ENCODE data around the gene TRAPPC14.
"Not testable (repeated sequence)": the region's sequence is repeated elsewhere in the genome, so short reads cannot be mapped to it uniquely, and the experiment has no call there.

Gene TRAPPC14

DNA sequence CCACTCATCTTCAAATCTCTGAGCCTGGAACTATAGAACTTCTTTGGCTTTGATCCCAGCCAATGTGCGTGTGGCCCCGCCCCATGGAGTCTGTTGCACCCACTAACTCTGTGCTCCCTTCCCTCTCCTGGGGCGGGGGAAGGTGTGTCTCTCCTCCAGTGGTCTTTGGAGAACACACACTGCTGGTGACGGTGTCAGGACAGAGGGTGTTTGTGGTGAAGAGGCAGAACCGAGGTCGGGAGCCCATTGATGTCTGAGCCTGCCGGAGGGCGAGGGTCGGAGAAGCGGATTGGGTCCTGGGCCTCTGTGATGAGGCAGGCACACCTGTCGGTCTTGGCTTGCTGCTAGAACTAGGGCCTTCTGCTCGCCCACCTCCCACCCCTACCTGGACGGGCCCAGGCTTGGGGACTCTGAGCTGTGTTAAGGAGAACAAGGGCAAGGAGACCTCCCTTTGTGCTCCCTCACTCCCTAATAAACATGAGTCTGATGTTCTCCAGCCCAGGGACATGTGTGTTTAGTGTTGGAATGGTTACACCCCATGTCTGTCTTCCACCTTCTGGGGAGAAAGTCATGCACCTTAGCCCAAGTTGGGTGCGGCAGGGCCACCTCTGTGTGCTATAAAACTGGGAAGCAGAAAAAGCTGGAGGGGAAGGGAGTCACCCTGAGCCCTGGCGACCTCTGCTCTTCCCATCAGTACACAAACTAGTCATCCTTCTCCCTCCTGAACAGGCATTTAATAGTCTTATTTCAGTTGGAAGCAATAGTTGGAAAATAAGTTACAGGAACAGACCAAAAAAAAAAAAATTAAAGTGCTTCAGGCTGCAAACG lies 4.6 kb downstream of the TRAPPC14 start:
- DNase-seq = peak; percentile 10

DNA sequence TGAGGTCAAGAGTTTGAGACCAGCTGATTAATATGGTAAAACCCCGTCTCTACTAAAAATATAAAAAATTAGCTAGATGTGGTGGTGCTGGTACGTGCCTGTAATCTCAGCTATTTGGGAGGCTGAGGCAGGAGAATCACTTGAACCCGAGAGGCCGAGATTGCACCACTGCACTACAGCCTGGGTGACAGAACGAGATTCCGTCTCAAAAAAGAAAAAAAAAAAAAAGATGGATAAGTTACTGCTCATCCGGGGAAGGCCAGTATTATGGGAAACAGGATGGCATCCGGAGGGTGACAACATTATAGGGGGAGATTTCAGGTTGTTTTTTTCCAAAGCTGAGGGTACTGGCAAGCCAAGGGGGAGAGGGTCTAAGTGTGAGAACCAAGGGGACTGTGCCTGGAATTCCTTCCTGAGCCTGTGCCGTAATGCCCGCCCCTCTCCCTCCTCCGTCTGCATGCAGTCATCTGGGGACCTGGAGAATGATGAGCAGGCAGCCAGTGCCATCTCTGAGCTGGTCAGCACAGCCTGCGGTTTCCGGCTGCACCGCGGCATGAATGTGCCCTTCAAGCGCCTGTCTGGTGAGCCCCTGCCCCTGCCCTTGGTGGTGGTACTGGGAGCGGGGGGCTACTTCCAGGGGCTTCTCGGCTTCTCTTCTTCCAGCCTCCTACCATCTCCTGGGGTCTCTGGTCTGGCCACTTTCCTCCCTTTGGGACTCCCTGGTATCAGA lies 5.4 kb downstream of the TRAPPC14 start:
- DNase-seq = no peak

DNA sequence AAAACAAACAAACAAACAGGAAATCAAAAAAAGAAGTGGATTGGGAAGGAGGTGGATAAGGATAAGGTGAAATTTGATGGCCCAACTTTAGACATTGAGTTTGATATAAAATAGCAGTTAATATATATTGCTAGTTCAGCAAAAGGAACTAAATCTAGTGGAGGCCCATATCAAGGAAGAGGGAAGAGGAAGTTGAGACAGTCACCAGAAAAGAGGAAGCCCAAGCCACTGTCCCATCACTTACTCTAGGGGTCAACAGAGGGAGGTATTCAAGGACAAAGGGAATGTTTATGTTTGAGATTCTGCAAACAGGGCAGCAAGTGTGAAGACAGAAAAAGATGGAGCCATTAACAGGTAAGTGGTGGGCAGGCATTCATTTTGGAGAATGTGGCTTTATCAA lies 6.1 kb downstream of the TRAPPC14 start:
- DNase-seq = no peak

DNA sequence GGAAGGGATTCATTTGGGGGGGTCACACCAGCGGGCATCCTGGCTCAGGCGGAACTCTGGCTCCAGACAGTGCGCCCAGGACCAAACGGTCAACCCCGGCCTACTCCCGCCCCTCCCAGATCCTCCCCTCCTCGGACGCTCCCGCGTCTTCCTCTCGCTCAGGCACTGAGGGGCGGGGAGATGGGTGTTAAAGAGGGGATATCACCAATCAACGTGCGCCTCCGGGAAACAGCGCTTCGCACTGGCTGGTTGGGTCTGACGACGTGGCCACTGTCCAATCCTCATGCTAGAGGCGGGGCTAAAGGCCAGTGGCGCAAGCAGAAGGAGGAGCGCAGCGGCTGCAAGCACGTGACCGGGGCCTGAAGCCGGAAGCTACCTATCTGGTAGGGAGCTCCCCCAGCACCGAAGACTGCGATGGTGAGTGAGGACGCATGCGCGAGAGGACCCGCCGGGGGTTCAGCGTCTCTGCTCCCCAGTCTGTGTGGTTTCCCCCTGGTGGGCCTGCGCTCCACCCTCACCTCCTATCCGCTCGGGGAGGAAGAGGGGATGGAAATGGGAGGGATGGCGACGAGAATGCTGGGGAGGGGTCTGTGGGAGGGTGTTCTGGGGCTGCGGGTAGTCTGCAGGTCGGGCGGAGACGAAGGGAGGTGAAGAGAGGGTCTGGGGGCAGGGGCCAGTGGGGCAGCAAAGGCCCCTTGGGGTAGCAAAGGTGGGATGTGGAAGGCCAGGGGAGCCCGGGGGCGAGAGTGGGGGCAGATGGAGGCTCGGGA lies 9.8 kb downstream of the TRAPPC14 start, which contains the start of gene LAMTOR4:
Gene LAMTOR4 (plus strand): TSS at position 360 of the 770 bp plus-strand sequence. CDS start 55 bp downstream, at position 415.
- DNase-seq = peak; percentile 86

DNA sequence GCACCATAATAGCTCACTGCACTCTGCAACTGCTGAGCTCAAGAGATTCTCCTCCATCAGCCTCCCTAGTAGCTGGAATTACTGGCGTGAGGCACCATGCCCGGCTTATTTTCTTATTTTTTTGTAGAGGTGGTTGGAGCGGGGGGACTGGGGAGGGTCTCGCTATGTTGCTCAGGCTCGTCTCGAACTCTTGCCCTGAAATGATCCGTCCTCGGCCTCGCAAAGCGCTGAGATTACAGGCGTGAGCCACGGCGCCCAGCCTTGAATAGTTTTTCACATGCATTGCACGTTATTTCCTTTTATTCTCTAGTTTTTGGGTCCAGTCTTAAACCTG lies 10.3 kb downstream of the TRAPPC14 start:
- DNase-seq = no peak

DNA sequence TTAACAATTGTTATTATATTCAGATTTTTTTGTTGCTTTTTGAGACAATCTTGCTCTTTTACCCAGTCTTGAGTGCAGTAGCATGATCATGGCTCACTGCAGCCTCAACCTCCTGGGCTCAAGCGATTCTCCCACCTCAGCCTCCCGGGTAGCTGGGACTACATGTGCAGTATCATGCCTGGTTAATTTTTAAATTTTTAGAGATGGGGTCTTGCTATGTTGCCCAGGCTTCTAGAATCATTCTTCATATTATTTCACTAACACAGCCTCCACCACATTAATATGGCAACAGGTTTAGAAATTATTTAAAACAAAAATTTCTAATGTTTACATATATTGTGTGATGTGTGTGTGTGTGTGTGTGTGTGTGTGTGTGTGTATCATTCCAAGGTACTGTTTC lies 11.2 kb downstream of the TRAPPC14 start:
- no peak for DNase-seq

DNA sequence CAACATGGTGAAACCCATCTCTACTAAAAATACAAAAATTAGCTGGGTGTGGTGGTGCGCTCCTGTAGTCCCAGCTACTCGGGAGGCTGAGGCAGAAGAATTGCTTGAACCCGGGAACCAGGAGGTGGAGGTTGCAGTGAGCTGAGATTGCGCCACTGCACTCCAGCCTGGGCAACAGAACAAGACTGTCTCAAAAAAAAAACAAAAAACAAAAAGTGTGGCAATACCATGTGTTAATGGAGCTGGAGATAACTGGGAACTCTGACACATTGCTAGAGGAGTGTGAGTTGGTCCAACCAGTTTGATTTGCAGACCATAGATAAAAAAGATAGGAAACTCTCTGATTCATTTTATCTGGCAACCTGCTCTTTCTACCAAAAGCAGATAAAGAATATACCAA lies 12.2 kb downstream of the TRAPPC14 start:
- DNase-seq = not testable (repeated sequence)

DNA sequence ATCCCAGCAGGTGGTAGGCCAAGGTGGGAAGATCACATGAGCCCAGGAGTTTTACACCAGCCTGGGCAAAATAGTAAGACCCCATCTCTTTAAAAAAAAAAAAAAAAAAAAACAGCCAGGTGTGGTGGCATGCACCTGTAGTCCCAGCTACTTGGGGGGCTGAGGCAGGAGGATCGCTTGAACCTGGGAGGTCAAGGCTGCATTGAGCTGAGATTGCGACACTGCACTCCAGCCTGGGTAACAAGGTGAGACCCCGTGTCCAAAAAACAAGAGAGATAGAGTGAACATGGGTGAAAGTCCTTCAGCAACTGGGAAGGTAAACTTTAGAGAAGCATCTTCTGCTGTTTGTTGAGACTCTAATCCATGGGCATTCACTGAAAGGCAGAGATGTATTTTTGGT lies 16.1 kb downstream of the TRAPPC14 start:
- DNase-seq = no peak

DNA sequence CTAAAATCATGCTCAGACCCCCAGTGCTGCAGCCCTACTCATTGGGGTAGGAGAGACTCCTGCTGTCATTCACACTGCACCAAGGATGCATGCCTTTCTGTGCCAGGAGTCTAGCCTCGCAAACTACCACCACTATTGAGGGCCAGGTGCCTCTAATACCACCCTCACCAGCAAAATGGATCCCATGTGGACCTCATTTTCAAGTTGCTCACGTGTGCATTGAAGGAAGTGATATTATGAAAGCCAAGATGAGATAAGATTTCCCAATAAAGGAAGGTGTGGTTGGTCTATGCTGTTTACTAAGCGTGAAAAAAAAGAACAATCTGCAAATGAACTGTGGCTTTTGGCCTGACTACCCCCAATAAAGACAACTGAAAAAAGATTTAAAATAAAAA lies 17.0 kb downstream of the TRAPPC14 start:
- no peak for DNase-seq

DNA sequence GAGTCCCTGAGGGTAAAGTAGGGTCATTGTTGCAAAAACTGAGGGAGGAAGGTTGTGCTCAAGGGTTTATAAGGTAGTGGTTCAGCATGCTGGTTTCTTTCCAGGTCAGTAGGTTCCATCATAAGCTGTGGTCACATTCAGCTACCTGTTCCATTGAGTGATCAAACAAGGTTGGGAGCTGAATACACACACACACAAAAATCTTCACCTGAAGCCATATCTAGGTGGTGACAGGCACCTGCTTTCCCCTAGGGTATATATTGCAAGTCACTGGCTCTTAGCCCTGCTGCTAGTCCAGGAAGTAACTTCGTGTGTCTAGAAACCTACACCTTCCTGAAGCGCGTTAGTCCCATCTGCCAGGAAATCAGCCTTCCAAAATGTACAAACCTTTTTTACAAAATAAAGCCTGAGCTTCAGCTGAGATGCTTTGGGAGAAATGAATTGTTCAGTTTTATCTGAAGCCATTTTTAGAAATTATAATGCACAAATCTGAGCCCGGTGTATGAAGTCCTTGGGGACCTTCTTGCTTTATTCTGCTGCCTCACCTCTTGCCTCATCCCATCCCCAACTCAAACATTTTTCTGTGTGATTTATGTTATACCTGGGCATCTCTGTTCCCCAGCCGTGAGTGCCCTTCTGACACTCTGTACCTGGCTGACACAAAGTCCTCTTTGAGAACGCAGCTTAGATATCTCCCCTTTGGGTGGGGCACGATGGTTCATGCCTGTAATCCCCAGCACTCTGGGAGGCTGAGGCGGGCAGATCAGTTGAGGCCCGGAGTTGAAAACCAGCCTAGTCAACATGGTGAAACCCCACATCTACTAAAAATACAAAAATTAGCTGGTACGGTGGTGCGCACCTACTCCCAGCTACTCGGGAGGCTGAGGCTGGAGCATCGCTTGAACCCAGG lies 20.4 kb downstream of the TRAPPC14 start:
- DNase-seq = no peak

DNA sequence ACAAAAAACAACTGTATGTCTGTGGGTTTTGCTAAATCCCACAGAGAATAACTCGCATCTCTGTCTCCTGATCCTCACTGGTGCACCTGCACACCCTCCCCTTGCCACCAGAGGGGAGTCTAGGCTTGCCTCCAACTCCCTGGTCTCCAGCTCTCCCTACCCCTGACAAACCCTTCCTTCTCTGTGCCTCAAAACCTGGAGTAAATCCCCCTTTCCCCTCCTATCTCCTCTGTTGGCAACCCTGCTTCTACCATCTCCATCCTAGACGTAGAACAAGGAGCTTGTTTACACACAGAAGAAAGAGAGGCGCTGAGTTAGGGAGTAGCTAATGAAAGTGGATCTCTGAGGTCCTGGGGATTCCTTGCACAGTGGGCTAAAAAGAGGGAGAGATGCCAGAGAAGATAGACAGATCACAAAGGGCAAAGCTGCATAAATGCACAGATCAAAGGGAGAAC lies 25.8 kb downstream of the TRAPPC14 start:
- DNase-seq = no peak

DNA sequence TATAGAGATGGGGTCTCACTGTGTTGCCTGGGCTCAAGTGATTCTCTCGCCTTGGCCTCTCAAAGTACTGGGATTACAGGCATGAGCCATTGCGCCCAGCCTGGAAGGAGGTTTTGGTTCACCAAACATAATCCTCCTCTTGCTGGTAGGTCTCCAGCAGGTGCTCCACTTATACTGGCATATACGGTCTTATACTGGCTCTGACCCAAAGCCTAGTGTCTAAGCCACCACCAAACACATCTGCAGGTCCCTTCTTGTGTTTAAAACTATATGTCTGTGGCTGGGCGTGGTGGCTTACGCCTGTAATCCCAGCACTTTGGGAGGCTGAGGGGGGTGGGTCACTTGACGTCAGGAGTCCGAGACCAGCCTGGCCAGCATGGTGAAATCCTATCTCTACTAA lies 26.4 kb downstream of the TRAPPC14 start:
- no peak for DNase-seq

DNA sequence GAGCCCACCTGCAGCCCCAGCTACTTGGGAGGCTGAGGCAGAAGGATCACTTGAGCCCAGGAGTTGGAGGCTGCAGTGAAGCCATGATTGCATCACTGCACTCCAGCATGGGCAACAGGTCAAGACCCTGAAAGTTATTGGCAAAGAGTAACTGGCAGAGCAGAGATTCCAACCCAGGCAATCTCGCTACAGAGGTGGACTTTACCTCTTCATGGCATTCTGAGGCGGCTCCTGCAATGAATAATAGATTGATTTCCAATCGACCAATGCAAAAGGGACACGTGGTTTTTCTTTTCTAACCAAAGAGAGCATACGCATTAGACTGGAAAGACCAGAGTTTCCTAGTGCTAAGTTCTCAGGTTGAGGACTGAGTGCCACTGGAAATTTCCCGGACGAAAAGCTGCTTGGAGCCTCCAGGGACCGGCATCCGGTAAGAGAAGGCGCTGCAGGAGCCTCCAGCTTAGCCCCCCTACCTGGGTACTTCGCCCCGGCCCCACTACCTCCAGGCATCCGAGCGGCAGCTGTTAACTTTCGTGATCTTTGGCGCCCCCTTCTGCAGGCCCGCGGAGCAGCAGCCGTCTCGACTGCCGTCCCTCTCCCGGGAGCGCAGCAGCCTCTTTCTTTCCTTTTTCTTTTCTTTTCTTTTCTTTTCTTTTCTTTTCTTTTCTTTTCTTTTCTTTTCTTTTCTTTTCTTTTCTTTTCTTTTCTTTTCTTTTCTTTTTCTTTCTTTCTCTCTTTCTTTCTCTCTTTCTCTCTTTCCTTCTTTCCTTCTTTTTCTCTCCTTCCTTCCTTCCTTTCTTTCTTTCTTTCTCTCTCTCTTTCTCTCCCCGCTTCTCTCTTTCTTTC lies 27.7 kb downstream of the TRAPPC14 start:
- peak; percentile 70 for DNase-seq

DNA sequence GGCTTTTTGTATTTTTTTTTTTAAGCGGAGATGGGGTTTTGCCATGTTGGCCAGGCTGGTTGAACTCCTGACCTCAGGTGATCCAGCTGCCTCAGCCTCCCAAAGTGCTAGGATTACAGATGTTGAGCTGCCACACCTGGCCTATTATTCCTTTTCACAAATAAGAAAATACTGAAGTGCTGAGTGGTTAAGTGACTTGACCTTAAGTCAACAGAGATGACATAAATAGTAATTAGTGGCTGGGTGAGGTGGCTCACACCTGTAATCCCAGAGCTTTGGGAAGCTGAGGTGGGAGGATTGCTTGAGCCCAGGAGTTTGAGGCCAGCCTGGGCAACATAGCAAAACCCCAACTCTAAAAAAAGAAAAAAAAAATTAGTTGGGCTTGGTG lies 28.3 kb downstream of the TRAPPC14 start:
- DNase-seq = not testable (repeated sequence)

DNA sequence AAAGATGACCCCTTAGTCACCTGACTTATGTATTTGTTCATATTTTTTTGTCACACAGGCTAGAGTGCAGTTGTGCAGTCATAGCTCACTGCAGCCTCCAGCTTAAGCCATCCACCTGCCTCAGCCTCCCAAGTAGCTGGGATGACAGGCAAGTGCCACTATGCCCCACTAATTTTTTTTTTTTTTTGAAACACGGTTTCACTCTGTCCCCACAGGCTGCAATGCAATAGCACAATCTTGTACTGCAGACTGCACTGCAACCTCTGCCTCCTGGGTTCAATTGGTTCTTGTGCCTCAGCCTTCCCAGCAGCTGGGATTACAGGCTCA lies 29.9 kb downstream of the TRAPPC14 start:
- DNase-seq = no peak

DNA sequence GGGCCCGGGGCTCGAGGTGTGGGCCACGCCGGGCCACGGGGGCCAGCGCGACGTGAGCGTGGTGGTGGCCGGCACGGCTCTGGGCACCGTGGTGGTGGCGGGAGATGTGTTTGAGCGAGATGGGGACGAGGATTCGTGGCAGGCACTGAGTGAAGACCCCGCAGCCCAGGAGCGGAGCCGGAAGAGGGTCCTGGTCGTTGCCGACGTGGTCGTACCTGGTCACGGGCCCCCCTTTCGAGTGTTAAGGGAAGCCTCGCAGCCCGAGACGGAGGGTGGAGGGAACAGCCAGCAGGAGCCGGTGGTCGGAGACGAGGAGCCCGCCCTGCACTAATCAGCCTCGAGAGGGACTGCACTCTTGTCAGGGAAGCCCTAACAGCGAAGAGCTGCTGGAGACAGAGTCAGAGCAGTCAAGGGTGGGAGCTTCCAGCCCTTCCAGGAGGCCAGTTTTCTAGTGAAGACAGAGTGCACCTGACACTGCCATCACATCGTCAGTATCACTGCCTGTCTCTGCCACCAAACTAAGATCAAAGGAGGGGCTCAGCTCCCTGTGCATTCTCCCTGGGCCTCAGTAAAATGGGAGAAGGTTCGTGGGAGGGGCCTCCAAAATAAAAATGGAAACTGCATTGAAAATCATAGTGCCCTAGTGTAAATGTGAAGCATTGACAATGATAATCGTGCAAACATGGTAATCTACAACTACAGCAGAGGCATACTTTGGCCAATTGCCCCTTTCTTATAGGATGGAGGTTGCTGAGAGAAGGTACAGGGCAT lies 30.5 kb downstream of the TRAPPC14 start:
- no peak for DNase-seq

DNA sequence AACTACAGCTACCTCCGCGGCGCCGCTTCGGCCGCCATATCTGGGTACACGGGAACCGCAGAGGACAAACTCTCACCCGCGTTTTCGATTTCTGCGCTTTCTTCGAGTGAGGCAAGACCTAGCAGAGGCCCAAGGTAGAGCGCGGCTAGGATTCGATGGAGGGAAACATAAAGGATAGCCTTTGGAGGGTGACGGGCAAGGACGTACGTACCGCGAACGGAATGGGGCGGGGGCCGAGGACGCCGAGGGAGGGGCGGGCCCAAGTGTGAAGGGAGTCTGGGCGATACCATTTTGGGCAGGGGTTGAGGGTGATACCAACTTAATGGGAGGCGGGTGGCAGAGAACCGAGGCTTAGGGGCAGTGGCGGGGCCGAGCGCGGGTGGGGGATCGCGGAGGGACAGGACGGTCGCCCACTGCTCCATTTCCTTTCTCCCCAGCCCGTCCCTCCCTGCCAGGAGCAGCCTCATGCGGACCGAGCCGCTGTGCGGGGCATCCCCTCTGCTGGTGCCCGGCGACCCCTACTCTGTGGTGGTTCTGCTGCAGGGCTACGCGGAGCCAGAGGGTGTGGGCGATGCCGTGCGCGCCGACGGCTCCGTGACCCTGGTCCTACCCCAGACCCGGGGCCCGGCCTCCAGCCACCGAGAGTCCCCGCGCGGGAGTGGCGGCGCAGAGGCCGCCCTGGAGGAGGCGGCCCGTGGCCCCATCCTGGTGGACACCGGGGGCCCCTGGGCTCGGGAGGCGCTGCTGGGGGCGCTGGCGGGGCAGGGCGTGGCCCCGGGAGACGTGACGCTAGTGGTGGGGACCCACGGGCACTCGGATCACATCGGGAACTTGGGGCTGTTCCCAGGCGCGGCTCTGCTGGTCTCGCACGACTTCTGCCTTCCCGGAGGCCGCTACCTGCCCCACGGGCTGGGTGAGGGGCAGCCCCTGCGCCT lies 31.3 kb downstream of the TRAPPC14 start, which contains the start of gene MBLAC1:
Gene MBLAC1 (plus strand): TSS at position 37 of the 935 bp plus-strand sequence. CDS start 429 bp downstream, at position 466.
- DNase-seq = peak; percentile 65

DNA sequence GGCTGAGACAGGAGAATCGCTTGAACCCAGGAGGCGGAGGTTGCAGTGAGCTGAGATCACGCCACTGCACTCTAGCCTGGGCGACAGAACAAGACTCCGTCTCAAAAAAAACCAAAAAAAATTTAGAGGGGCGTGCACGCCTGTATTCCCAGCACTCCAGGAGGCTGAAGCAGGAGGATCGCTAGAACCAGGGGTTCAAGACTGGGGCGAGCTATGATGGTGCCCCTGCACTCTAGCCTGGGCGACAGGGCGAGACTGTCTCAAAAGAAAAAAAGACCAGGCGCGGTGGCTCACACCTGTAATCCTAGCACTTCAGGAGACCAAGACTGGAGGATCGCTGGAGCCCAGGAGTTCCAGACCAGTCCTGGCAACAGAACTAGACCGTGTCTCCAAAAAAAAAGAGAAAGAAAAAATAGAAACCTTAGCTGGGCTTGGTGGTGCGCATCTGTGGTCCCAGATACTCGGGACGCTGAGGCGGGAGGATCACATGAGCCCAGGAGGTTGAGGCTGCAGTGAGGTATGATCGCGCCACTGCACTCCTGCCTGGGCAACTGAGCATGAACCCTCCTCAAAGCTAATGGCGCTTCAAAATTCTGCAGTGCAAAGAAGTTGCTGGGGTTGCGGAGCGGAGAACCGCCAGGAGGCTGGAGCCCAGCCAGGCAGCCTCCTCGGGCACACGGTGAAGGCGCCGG lies 32.1 kb downstream of the TRAPPC14 start:
- DNase-seq = no peak

All from 8988T (cell line).